ENCODE measurements around the gene RNF13. TPM values are rescaled to one million over a fixed set of nuclear protein-coding genes. Genes with fewer than 3 reads are reported as not detected.

RNF13 gene
- total and polyA plus RNA-seq, 2 donors (not counting 1 experiment from before 2014, with no cell fraction given): 57.4 to 81.7 TPM

GRCh38 chr3:149970716-149971402 is 157.8 kb downstream of the RNF13 start, which contains the start of gene PFN2:
PFN2 (minus strand) TSS chr3:149970895; CDS start chr3:149970856, 39 bp downstream.
- DNase-seq (ENCODE audit: low read depth in 2 of 2): peak; percentile 83 to 85
- peaks cover 60% of the 10 kb centered on the region for H3K79me2 ChIP-seq (ENCODE audit: control insufficient read depth, insufficient read depth, low read length)

GRCh38 chr3:149971403-149972075 is 158.5 kb downstream of the RNF13 start:
- no peak for TF ChIP-seq EZH2 (IDR thresholded peaks at IDR 0.05; ENCODE audit: low read length, missing control alignments)
- no peak for TF ChIP-seq CTCF (conservative IDR thresholded peaks at IDR 0.05 in 1 of 2, IDR thresholded peaks at IDR 0.05 in 1 of 2; ENCODE audit: low read depth in 1 of 2, low read length in 2 of 2)
- DNase-seq (ENCODE audit: low read depth in 2 of 2): peak; percentile 75

More at GRCh38 chr3:149970716-149971402, 157.8 kb downstream of the RNF13 start, which contains the start of gene PFN2:
- H3K4me2 ChIP-seq (ENCODE audit: extremely low read depth, insufficient read depth, low read length): peak within 1 kb of the TSS; percentile 99
- peak within 1 kb of the TSS; percentile 73 to 87 (median 81) for H3K4me3 ChIP-seq (replicated peaks in 1 of 4; ENCODE audit: control extremely low read depth in 1 of 4, insufficient read depth in 1 of 4, low read depth in 3 of 4, low read length in 4 of 4)
- no peaks in the 10 kb centered on the region for H3K9me3 ChIP-seq (ENCODE audit: control insufficient read depth, insufficient read depth, low read depth, low read length)
- peak within 1 kb of the TSS; percentile 88 for H3K9ac ChIP-seq (ENCODE audit: insufficient read depth, low read length)
- H4K20me1 ChIP-seq (ENCODE audit: control insufficient read depth, extremely low read depth, insufficient read depth, low read length): no peaks in the 10 kb centered on the region
- peaks cover 6% of the 10 kb centered on the region for H3K4me1 ChIP-seq (ENCODE audit: control insufficient read depth, extremely low read depth, insufficient read depth, low read length)
- no peaks in the 10 kb centered on the region for H3K36me3 ChIP-seq (ENCODE audit: control insufficient read depth, insufficient read depth, low read length)
- H2AFZ ChIP-seq (ENCODE audit: low read length): peak within 1 kb of the TSS; percentile 58
- TF ChIP-seq EZH2 (IDR thresholded peaks at IDR 0.05; ENCODE audit: low read length, missing control alignments): no peak
- no peak for TF ChIP-seq CTCF (conservative IDR thresholded peaks at IDR 0.05 in 1 of 2, IDR thresholded peaks at IDR 0.05 in 1 of 2; ENCODE audit: low read depth in 1 of 2, low read length in 2 of 2)
- no peaks in the 10 kb centered on the region for H3K27me3 ChIP-seq (ENCODE audit: control insufficient read depth, insufficient read depth, low read length)
- peak within 1 kb of the TSS; percentile 81 for H3K27ac ChIP-seq (ENCODE audit: insufficient read depth, low read length)

GRCh38 chr3:149975919-149976318 is 162.9 kb downstream of the RNF13 start:
- TF ChIP-seq CTCF (conservative IDR thresholded peaks at IDR 0.05 in 1 of 2, IDR thresholded peaks at IDR 0.05 in 1 of 2; ENCODE audit: low read depth in 1 of 2, low read length in 2 of 2): no peak
- TF ChIP-seq EZH2 (IDR thresholded peaks at IDR 0.05; ENCODE audit: low read length, missing control alignments): no peak
- Histone ChIP-seq H3K4me2 (ENCODE audit: extremely low read depth, insufficient read depth, low read length) (no peak overlapping the region), H3K79me2 (ENCODE audit: control insufficient read depth, insufficient read depth, low read length) (peaks cover 12% of the 10 kb centered on the region), H3K27me3 (ENCODE audit: control insufficient read depth, insufficient read depth, low read length) (no peaks in the 10 kb centered on the region), H3K9me3 (ENCODE audit: control insufficient read depth, insufficient read depth, low read depth, low read length) (no peaks in the 10 kb centered on the region), H2AFZ (ENCODE audit: low read length) (no peak overlapping the region), H3K4me1 (ENCODE audit: control insufficient read depth, extremely low read depth, insufficient read depth, low read length) (no peaks in the 10 kb centered on the region), H3K9ac (ENCODE audit: insufficient read depth, low read length) (no peak overlapping the region), H3K4me3 (replicated peaks in 1 of 4; ENCODE audit: control extremely low read depth in 1 of 4, insufficient read depth in 1 of 4, low read depth in 3 of 4, low read length in 4 of 4) (no peak overlapping the region), H4K20me1 (ENCODE audit: control insufficient read depth, extremely low read depth, insufficient read depth, low read length) (no peaks in the 10 kb centered on the region), H3K27ac (ENCODE audit: insufficient read depth, low read length) (no peak overlapping the region), H3K36me3 (ENCODE audit: control insufficient read depth, insufficient read depth, low read length) (no peaks in the 10 kb centered on the region)
- DNase-seq (ENCODE audit: low read depth in 2 of 2): no peak

More at GRCh38 chr3:149971403-149972075, 158.5 kb downstream of the RNF13 start:
- Histone ChIP-seq H3K27me3 (ENCODE audit: control insufficient read depth, insufficient read depth, low read length) (no peaks in the 10 kb centered on the region), H4K20me1 (ENCODE audit: control insufficient read depth, extremely low read depth, insufficient read depth, low read length) (no peaks in the 10 kb centered on the region), H3K9ac (ENCODE audit: insufficient read depth, low read length) (peak overlapping the region; percentile 88), H3K4me2 (ENCODE audit: extremely low read depth, insufficient read depth, low read length) (peak overlapping the region; percentile 99), H3K4me3 (replicated peaks in 1 of 4; ENCODE audit: control extremely low read depth in 1 of 4, insufficient read depth in 1 of 4, low read depth in 3 of 4, low read length in 4 of 4) (peak overlapping the region; percentile 73 to 86 (median 77)), H3K4me1 (ENCODE audit: control insufficient read depth, extremely low read depth, insufficient read depth, low read length) (peaks cover 6% of the 10 kb centered on the region), H2AFZ (ENCODE audit: low read length) (peak overlapping the region; percentile 55), H3K79me2 (ENCODE audit: control insufficient read depth, insufficient read depth, low read length) (peaks cover 53% of the 10 kb centered on the region), H3K36me3 (ENCODE audit: control insufficient read depth, insufficient read depth, low read length) (no peaks in the 10 kb centered on the region), H3K27ac (ENCODE audit: insufficient read depth, low read length) (peak overlapping the region; percentile 81), H3K9me3 (ENCODE audit: control insufficient read depth, insufficient read depth, low read depth, low read length) (no peaks in the 10 kb centered on the region)

All from fibroblast of lung (primary cell).